NCI-H2081 treated with DMSO at 0.1 percent for 48 hours (cell line): Measurements from ENCODE around the gene ST3GAL3.
A peak's percentile ranks its signal among the peaks of the same experiment; 100 is the strongest.

Experiments
- DNase-seq: peaks from one replicate; lab custom pipeline; 2025; lab: John Stamatoyannopoulos, UW

The ST3GAL3 gene

DNA sequence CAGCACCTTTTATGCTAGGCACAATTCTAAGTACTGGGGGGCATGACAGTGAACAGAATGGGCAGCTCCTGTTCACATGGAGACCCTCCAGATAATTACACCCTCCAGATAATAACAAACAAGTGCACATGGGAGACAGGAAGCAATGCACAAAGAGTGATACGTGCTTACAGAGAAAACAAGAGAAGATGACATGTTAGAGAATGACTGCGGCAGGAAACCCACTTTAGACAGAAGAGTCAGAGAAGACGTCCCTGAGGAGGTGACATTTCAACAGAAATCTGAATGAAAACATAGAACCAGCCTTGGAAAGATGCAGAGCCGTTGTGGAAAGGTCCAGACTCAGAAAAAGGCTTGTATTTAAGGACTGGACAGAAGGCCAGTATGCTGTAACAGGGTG is 171.5 kb downstream of the ST3GAL3 start:
- peak; percentile 55 for DNase-seq

DNA sequence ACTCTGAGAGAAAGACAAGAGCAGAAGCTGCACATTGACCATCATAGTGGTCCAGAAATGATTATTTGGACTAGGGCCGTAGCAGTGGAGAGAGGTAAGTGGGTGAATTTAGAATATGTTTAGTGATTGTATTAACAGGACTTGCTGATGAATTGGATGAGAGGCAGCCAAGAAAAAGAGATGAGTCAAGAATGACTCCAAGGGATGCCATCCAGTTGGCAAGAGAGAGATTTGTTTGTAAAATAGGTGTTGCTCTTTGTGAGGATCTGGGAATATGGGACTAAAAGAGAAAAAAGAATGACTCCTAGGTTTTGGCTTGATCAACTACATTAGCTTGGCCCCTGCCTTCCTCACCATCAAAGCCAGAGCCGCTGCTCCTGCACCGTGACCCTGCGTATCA is 172.1 kb downstream of the ST3GAL3 start:
- DNase-seq, result no peak

DNA sequence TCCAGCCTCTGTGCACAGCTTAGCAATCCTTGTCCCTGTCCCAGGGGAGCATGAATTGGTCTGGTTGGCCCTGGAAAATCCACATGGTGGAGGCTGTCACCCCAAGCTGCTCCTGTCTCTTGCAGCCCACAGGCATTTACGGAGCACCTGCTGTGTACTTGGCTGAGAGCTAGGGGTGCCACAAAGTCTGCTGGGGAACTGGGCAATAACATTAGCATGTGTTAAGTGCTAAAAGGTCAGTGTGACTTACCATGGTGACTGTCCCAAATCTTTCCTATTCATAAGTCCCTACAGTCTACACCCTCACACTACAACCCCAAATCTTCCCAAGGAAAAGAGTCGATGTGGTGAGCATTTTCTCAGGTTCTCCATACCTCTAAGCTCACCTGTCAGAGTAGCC is 172.7 kb downstream of the ST3GAL3 start:
- DNase-seq, result no peak

DNA sequence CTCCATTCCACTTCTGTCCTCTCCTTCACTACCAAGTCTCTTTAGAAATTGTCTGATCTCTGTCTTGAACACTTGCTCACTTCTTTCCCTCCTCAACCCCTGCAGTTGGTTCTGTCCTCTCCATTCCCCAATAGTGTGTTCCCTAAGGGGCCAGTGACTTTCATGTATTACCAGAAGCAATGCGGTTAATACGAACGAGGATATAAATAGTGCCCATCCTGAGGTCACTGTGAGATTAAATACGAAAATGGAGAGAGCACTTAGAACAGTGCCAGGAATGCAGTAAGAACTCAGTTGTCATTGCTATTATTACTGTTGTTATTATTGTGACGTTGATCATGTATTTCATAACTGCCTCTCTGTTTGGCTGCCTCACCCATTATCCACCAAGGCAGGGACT is 173.3 kb downstream of the ST3GAL3 start:
- no peak for DNase-seq

DNA sequence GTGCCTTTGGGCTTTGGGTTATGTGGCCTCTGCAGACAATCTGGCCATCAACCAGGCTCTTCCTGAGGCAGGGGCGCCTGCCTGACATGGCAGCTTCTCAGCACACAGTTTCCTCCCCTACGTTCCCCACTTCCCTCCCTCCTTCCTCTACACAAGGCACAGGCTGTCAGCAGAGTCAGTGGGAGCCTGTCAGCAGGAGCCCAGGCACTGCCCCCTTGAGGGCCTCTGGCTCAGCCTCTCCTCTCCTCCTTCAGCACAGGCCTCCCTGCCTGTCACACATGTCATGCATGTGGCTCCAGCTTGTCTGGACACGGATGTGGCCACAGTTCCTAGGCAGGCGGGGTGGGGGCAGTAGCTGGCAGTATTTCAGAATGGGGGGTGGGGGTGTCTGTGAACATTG is 174.1 kb downstream of the ST3GAL3 start:
- DNase-seq, result no peak

DNA sequence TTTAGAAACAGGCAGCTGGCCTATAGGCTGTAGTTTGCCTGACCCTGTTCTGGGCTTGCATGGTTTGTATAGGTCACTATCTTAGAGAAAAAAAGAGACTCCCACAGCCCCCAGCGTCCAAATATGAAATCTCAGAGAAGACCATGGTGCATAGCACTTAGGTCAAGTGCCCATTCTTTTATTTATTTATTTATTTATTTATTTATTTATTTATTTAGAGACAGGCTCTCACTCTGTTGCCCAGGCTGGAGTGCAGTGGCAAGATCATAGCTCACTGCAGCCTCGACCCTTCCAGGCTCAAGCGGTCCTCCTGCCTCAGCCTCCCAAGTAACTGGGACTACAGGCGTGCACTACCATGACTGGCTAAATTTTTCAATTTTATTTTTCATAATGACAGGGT is 175.4 kb downstream of the ST3GAL3 start:
- DNase-seq, result no peak

DNA sequence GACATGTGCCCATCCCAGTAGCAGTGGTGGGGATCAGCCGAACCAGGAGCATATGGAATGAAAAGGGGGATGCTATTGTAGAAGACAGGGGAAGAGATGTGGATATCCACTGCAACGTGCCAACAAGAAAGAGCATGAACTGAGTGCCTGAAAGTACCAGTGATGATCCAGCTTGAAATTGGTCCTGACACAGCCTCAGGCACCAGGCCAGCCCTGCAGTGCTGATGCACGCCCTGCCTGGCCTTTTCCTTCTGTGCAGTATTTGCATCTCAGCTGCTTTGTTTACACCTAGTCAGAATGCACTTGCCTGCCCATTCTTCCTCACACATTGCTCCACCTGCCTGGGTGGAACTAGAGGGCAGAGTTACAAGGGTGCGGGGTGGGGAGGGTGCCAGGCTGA is 176.0 kb downstream of the ST3GAL3 start:
- DNase-seq, result no peak

DNA sequence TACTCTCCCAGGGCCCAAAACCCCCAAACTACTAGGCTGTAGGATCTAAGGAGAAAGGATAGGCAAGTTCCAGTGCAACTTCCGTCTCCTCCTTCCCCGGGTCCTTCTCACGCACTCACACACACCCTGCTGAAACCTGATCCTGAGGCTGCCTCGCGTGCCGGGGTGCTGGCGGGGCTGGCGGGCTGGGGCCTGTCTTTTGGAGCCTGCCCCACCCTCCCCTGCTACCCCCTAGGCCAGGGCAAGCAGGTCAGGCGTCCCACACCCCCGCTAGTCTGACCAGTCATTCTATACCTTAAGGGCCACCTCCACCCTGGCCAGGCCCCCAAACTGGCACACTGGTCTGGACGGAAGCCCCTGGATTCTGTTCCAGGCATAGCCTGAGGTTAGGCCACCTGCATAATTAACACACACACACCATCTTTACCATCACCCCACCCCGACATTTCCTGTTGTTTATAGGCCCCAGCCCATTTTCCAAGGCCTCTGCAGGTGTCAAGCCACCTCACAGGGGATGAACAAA is 178.0 kb downstream of the ST3GAL3 start:
- no peak for DNase-seq

DNA sequence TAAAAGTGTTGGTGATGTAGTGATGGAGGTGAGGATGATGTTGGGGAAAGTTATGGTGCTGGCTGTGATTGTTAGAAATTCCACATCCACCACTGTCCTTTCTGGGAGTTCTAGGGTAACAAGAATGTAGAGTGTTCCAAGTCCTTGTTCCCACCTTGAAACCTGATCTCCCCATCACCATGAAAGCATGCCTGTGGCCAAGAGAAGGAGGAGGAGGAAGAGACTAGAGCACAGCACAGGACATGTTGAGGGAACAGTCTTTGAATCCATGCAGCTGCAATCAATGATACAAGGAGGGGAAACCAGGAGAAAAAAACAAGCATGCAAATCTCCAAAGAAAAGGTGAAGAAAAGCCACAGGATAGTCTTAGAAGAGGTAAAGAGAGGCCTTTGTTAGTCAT is 180.4 kb downstream of the ST3GAL3 start:
- DNase-seq, result no peak

DNA sequence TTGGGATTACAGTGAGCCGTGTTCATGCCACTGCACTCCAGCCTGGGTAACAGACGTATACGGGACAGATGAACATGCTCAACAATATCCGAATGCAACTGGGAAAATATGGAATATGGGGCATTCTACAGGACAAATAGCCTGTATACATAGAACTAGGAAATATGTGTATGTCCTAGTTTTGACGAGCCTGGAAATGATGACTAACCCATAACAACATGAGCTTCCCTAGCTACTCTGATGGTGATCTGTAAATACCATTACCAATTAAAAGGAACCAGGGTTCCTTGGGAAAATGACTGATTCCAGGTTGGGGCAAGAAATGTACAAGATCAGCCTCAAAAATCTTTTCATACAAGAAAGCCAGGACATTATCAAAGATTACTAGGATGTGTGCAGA is 183.5 kb downstream of the ST3GAL3 start:
- no peak for DNase-seq

DNA sequence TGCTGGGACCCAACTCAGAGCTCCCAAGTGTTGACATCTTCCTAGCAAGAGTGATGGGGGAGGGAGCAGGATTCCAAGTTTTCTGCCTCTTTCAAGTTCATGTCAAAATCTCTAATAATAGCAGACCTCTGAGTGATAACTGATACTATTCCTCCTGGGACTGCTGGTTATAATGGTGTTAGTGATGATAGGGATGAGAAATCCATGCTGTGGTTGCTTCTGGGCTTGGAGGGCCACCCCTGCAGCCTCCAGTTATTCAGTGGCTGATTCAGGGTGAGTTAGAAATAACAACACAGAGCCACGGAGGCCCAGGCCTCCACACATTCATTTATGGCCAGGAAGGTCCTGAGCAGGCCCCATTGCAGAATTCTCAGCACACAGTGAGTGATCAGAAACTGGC is 185.7 kb downstream of the ST3GAL3 start:
- DNase-seq, result no peak

DNA sequence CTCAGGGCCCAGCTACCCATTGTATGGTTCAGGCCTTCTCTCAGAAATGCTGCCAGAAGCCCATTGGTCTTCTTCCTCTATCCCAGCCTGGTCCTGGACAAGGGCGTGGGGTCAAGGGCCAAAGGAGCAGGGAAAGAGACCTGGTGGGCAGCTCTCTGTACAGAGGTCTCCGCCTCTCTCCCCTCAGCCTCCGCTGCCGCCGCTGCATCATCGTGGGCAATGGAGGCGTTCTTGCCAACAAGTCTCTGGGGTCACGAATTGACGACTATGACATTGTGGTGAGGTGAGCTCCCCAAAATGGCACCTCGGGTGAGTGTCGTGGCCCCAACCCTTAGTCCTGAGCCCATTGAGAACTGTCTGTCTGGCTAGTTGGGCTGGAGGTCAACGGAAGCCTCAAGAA is 191.6 kb downstream of the ST3GAL3 start:
- DNase-seq, result no peak

DNA sequence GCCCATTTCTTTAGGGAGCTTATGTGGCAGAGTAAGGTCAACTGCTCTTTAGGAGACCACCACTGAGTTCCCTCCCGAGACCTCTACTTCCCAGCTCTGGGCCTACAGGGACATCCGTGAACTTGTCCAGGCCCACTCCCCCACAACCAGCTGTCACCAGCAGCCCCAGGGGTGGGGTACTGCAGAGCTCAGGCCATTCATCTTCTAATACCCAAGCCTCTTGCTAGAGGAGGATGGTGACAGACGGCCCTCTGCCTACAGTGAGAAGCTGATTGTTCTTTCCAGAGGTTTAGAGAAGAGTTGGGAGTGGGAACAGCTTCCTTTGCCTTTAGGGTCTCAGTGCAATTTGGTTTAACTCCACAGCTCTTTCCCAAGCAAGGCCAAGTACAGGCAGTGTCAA is 193.1 kb downstream of the ST3GAL3 start:
- no peak for DNase-seq

DNA sequence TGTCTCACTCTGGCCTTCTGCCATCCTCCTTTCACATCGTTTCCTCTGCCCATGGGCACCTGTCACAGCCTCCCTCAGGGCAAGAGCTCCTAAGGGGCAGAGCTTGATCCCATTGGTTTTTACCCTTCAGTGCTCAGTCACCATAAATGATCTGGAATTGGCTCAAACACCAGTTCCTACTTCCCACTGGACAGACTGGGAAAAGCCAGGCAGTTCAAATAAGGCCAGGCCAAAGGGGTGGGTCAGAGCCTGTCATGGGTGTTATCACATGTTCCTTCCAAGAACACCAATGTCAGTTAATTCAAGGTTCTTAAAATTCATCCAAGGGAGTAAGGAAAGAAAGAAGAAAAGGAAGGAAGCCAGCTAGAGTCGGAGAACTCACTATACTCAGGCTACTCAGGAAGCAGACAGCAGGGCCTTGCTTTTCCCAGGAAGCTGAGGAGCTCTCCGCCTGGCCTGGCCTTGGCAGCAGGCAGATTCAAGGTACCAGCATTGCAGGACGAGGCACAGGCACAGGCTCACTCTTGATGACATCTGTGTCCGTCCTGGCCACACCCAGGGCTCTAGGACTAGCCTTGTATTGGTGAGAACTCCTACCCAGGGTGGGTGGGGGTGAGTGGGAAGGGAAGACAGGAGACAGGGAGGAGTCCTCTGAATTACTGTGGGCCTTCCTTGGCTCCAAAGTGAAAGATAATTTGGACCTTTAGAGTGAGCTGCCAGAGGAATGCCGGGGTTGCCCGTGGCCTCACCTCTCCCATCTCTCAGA is 194.0 kb downstream of the ST3GAL3 start:
- DNase-seq, result no peak

DNA sequence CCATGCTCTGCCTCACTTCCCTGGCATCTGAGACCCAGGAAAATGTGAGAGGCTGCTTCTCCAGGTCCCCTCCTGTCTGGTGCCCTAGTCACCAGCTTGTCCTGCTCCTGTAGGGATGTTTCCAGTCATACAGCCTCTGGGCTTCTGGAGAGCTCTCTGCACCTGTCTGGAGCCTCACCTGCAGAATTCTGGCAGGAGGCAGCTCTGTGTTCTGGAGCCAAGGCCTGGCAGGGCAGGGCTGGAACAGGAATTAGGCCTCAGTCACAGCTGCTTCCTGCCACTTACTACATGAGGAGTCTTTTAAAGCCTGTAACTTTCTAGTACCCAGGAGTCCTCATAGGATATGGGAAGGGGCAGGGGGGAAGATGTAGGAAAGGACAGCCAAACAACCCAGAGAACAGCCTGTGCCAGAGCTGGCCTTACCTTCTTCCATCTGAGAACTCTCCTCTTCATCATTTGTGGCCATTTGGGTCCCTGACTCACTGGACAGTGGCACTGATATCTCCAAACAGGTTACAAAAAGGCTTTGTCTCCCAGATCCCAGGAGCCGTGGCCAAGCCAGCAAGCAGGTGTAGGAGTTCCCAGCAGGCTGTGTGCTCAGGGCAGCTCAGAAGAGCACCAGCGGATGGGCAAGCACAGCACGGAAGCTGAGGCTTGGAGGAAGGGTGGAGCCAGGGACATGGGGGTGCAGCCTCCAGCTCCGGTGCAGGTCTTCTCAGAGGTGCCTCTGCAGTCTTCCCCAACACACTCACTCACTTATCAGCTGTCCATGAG is 194.9 kb downstream of the ST3GAL3 start:
- DNase-seq, result no peak

DNA sequence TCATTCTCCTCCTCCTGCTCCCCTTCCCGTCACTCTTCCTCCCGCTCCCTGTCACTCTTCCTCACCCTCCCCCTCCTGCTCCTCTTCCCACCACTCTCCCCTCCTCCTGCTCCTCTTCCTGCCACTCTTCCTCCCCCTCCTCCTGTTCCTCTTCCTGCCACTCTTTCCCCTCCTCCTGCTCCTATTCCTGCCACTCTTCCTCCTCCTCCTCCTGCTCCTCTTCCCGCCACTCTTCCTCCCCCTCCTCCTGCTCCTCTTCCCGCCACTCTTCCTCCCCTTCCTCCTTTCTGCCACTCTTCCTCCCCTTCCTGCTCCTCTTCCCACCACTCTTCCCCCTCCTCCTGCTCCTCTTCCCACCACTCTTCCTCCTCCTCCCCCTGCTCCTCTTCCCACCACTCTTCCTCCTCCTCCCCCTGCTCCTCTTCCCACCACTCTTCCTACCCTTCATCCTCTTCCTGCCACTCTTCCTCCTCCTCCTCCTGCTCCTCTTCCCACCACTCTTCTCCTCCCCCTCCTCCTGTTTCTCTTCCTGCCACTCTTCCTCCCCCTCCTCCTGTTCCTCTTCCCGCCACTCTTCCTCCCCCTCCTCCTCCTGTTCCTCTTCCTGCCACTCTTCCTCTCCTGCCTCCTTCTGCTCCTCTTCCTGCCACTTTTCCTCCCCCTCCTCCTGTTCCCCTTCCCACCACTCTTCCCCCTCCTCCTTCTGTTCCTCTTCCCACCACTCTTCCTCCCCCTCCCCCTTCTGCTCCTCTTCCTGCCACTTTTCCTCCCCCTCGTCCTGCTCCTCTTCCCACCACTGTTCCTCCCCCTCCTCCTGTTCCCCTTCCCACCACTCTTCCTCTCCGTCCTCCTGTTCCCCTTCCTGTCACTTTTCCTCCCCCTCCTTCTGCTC is 197.6 kb downstream of the ST3GAL3 start:
- DNase-seq, result no peak

DNA sequence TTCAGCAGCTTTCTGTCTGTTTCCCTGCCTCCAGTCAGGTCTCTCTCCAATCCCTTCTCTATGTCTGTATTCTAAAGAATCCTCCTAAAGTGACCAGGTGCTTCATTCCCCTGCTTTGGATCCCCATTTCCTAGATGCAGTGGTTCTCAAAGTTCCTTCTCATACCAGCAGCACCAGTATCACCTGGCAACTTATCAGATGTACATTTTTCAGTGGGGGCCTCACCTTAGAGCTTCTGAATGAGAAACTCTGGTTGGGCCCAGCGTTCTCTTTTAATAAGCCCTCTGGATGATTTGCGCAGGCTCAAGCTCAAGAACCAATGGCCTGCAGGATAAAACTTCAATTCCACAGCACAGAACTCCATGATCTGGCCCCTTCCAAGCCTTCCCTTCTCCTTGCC is 200.9 kb downstream of the ST3GAL3 start:
- DNase-seq, result no peak

DNA sequence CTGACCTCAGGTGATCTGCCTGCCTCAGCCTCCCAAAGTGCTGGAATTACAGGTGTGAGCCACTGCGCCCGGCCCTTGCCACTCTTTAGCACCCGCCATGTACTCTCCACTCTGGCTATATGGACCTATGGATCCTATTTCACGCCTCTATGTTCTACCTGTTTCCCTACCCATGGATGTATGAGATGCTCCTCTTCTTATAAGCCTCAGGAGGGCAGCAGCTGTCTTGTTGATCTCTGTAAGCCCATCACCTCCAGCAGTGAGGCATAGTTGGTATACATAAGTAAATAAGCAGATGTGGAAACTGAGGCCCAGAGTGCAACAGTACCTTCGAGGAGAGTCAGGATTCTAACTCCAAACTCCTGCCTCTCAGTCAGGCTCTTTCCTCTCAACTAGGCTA is 201.5 kb downstream of the ST3GAL3 start:
- DNase-seq, result no peak

DNA sequence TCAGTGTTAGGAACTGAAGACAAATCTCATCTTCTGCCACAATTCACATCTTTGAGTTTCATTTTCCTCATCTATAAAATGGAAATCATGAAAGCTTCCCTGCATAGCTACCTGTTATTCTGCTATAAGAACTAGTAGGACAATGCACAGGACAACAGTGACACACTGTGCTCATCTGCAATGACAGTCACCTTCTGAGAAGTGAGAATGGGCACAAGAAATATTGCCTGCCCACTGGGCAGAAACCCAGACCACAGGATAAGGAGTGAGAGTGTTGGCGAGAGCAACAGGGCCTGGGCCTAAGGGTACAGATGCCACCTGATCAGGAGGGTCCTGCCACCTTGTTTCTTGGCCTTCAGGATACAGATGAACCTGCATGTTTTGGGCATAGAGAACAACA is 203.0 kb downstream of the ST3GAL3 start:
- DNase-seq, result no peak

DNA sequence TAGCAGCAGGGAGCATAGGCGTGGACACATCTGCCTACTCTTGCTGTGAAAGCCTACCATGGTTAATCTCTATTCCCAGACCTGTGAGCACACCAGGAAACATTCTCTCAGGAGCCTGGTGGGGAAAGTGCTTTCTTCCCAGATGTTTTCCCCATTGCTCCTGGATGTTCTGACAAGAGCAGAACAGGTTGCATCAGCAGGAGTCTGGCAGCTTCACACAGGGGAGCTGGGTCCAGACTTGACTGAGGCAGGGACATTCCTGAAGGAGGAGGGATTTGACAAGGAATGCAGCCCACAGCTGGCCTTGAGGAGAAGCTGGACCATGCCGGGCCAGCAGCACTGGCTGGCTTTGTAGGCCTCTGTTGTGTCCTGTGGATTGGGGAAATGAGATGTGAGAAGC is 205.3 kb downstream of the ST3GAL3 start:
- DNase-seq, result no peak

DNA sequence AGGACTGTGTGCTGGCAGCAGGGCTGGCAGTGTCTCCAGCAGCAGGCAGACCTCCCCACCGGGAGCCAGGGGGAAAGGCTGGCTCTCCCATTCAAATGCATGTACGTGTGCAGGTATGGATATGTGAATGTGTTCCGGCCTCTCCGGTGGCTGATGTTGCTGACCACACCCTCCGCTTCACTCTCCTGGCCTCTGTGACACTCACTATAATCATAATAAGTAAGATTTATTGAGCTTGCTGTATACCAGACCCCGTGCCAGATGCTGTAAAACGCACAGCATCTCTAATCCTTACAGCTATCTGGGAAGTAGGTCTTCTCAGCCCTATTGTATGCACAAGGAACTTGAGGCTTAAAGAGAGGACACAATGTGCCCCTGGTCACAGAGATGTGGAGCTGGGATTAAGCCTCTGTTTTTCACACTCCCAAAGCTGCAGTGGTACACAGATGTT is 205.7 kb downstream of the ST3GAL3 start:
- no peak for DNase-seq

DNA sequence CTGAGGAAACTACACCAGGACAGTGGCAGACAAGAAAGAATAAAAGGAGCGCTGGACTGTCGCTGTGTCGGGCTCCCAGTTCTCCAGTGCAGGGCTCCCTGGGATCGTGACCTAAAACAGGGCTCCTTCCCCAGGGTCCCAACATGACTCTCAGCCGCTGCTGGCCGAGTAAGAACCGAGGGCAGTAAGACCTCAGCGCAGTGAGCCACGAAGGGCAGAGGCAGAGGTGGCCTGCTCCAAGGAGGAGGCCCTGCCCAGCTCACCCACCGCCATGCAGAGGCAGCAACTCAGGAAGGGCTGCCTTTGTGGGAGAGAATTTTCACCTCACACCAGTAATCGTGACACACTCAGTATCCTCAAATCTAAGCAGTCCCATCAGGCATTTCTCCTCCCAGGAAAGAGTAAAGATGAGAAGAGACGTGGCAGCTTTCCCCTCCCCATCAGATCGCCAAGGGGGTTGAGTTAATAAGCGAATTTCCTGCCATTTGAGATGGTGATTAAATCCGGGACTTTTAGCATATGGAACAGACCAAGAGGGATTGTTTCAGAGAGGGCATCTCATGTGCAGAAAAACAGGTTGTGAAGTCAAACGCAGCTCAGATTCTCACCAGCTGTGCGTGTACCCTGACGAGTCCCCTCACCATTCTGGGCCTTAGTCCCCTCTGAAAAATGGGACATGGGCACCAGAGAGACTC is 206.5 kb downstream of the ST3GAL3 start:
- no peak for DNase-seq
